Ectodermal cell (in vitro differentiated cells): ENCODE results near the gene CYSRT1.

Source experiments
- H3K27ac ChIP-seq: 2 replicates; pipeline ENCODE4 v1.7.0; 2013; ENCODE audit warnings: mild to moderate bottlenecking, low read depth, low read length; ENCODE audit not compliant: insufficient read depth, poor library complexity, severe bottlenecking
- H3K27me3 ChIP-seq: 2 replicates; pipeline ENCODE4 v1.7.0; 2013; ENCODE audit warnings: mild to moderate bottlenecking, low read length; ENCODE audit not compliant: insufficient read depth, control insufficient read depth, poor library complexity, severe bottlenecking
- H3K36me3 ChIP-seq: one replicate; pipeline ENCODE4 v1.7.0; 2013; ENCODE audit warnings: low read length; ENCODE audit not compliant: control insufficient read depth, insufficient read depth
- H3K4me1 ChIP-seq: one replicate; pipeline ENCODE4 v1.7.0; 2013; ENCODE audit warnings: low read length; ENCODE audit not compliant: control insufficient read depth, insufficient read depth
- H3K4me3 ChIP-seq: 2 replicates; pipeline ENCODE4 v1.7.0; 2013; ENCODE audit warnings: low read depth, low read length, control low read depth; ENCODE audit not compliant: insufficient read depth
- H3K9me3 ChIP-seq: 2 replicates; pipeline ENCODE4 v1.7.0; 2013; ENCODE audit warnings: mild to moderate bottlenecking, low read length, moderate library complexity; ENCODE audit not compliant: control insufficient read depth
- WGBS, 2 experiments: methylation state at CpG; one replicate each; pipeline ENCODE4 v1.1.7; 2013; ENCODE audit warnings: missing lambda C conversion rate in 2 of 2; 5-methylcytosine and 5-hydroxymethylcytosine counted together

CYSRT1 gene

DNA sequence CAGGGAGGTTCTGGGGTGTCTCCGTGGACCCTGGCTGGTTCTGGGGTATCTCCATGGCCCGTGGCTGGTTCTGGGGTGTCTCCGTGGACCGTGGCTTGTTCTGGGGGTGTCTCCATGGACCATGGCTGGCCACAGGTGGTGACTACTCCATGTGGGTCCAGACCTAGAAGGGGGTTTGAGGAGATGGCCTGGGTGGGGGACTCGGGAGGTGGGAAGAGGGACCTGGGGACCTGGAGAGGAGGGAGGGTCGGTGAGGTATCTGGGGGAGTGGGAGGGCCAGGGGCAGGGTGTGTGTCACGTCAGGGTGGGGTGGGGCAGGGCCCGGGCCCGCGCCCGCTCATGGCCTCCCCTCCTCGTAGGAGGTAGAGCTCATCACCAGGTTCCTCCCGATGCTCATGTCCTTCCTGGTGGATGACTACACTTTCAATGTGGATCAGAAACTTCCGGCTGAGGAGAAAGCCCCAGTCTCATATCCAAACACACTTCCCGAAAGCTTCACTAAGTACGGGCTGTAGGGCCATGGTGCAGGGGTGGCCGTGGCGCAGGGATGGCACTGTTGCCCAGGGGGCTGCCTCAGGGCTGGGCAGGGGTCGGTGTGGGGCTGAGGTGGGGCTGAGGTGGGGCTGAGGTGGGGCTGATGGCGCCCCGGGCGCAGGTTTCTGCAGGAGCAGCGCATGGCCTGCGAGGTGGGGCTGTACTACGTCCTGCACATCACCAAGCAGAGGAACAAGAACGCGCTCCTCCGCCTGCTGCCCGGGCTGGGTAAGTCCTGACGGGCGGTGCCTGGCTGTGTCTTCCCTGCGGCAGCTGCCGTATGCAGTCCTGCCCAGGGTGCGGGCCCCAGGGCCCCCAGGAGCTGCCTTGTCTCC is 41.8 kb downstream of the CYSRT1 start:
- H3K27me3 ChIP-seq: no peaks in the 10 kb centered on the region
- no peaks in the 10 kb centered on the region for H3K9me3 ChIP-seq
- H3K36me3 ChIP-seq: peaks cover 26% of the 10 kb centered on the region
- H3K27ac ChIP-seq: no peak overlapping the region
- no peaks in the 10 kb centered on the region for H3K4me1 ChIP-seq
- no peak overlapping the region for H3K4me3 ChIP-seq
- WGBS, 2 experiments: 90 to 91% methylated on average over 34 of the region's 34 CpGs

- Histone ChIP-seq H3K4me1 (no peaks in the 10 kb centered on the region), H3K36me3 (peaks cover 26% of the 10 kb centered on the region), H3K27me3 (no peaks in the 10 kb centered on the region), H3K4me3 (no peak overlapping the region), H3K9me3 (no peaks in the 10 kb centered on the region), H3K27ac (no peak overlapping the region)
- 94 to 96% methylated on average over 6 of the region's 6 CpGs for WGBS, 2 experiments
These were observed 43.0 kb downstream of the CYSRT1 start for GRCh38 chr9:137267933-137268355.

DNA sequence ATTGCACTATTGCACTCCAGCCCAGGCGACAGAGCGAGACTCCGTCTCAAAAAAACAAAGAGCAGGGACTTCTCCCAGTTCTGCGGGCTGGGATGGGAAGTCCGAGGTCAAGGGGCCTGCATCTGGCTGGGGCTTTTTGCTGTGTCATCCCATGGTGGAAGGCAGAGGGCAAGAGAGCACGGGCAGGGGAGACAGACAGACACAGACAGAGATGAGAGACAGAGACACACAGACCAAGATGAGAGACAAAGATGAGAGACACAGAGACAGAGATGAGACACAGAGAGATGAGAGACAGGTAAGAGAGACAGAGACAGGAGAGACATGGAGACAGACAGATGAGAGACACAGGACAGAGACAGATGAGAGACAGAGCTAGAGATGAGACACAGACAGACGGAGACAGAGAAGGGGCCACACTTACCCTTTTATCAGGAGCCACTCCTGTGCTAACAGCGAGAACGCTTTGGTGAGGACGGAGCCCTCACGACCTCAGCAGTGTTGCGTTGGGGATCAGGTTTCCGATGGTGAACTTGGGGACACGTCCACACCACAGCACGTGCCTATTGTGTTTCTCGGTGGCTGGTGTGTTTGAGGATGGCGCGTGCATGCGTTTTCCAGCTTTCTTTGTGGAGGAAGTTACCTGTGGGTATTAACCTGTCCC is 43.7 kb downstream of the CYSRT1 start:
- H3K27ac ChIP-seq: no peak overlapping the region
- peaks cover 26% of the 10 kb centered on the region for H3K36me3 ChIP-seq
- WGBS, 2 experiments: 91% methylated on average over 19 of the region's 19 CpGs

DNA sequence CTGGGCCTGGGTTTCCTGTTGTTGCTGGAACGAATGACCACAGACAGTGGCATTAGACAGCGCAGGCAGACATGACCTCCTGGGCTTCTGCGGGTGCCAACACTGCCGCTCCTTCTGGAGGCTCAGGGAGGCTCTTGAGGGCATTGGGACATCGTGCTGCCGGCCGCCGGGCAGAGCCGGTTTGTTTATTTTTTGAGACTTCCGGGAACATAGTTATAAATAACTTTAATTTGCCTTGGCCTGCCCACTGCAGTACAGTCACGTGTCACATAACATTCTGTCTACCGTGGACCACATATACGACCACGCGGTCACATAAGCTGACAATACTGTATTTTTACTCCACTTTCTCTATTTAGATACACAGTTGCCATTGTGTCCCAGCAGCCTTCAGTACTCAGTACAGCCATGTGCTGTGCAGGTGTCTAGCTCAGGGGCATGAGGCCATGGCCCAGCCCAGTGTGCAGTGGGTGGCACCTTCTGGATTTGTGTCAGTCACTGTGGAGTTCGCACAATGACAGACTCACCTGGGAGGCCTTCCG is 44.3 kb downstream of the CYSRT1 start:
- Histone ChIP-seq H3K4me3 (no peak overlapping the region), H3K36me3 (peaks cover 23% of the 10 kb centered on the region), H3K4me1 (no peaks in the 10 kb centered on the region), H3K9me3 (no peaks in the 10 kb centered on the region), H3K27ac (no peak overlapping the region), H3K27me3 (no peaks in the 10 kb centered on the region)
- 96 to 97% methylated on average over 17 of the region's 17 CpGs for WGBS, 2 experiments

More for the DNA sequence above, 43.7 kb downstream of the CYSRT1 start:
- Histone ChIP-seq H3K9me3 (no peaks in the 10 kb centered on the region), H3K4me1 (no peaks in the 10 kb centered on the region), H3K4me3 (no peak overlapping the region), H3K27me3 (no peaks in the 10 kb centered on the region)

GRCh38 chr9:137270929-137271695 is 46.1 kb downstream of the CYSRT1 start:
- no peaks in the 10 kb centered on the region for H3K27me3 ChIP-seq
- H3K4me1 ChIP-seq: peaks cover 7% of the 10 kb centered on the region
- WGBS, 2 experiments: 94 to 95% methylated on average over 32 of the region's 32 CpGs
- no peak overlapping the region for H3K27ac ChIP-seq
- H3K9me3 ChIP-seq: no peaks in the 10 kb centered on the region
- H3K4me3 ChIP-seq: no peak overlapping the region
- peaks cover 15% of the 10 kb centered on the region for H3K36me3 ChIP-seq

DNA sequence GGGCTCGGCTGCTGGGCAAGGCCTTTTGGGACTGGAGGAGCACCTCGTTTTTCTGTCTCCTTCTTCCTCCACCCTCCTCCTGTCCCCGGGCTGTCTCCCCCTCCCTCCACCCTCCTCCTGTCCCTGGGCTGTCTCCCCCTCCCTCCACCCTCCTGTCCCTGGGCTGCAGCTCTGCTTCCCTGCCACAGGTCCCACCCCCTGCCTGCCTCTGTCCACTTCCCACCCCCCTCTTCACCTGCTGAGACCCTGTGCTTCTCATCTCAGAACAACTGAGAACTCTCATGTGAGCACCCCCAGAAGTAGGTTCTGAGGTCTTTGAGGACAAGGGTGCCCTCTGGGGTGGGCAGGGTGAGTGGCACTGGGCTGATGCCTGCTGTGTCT is 46.7 kb downstream of the CYSRT1 start:
- Histone ChIP-seq H3K4me3 (no peak overlapping the region), H3K27ac (no peak overlapping the region), H3K27me3 (no peaks in the 10 kb centered on the region), H3K9me3 (no peaks in the 10 kb centered on the region), H3K4me1 (peaks cover 12% of the 10 kb centered on the region), H3K36me3 (peaks cover 11% of the 10 kb centered on the region)
- 74 to 79% methylated on average over 3 of the region's 3 CpGs for WGBS, 2 experiments

- no peaks in the 10 kb centered on the region for H3K9me3 ChIP-seq
- WGBS, 2 experiments: 91 to 92% methylated on average over 39 of the region's 39 CpGs
- peaks cover 2% of the 10 kb centered on the region for H3K27me3 ChIP-seq
- no peak overlapping the region for H3K4me3 ChIP-seq
- H3K4me1 ChIP-seq: peaks cover 20% of the 10 kb centered on the region
- H3K36me3 ChIP-seq: peaks cover 9% of the 10 kb centered on the region
- H3K27ac ChIP-seq: no peak overlapping the region
These were observed 47.5 kb downstream of the CYSRT1 start for GRCh38 chr9:137272241-137273094.

DNA sequence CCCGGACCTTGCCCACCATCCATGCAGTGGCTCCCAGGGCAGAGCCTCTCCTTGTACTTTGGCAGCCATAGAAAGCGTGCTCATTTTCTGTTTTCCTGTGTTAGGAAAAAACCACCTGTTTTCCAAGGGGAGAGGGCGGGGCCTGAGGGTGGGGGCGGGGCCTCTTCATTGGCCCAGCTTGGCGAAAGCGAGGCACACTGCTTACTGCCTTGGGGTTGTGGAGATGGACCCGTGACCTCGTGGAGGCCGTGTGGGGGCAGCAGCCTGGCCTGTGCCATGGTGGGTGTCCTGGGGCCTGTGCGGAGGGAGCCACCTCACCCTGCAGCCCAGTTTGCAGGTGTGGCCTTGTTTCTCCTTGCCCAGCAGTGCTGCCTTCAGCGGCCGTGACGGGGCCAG is 48.1 kb downstream of the CYSRT1 start:
- WGBS, 2 experiments: 87 to 90% methylated on average over 13 of the region's 13 CpGs
- Histone ChIP-seq H3K4me3 (no peak overlapping the region), H3K36me3 (peaks cover 7% of the 10 kb centered on the region), H3K27ac (no peak overlapping the region), H3K27me3 (peaks cover 9% of the 10 kb centered on the region), H3K4me1 (peaks cover 25% of the 10 kb centered on the region), H3K9me3 (no peaks in the 10 kb centered on the region)

DNA sequence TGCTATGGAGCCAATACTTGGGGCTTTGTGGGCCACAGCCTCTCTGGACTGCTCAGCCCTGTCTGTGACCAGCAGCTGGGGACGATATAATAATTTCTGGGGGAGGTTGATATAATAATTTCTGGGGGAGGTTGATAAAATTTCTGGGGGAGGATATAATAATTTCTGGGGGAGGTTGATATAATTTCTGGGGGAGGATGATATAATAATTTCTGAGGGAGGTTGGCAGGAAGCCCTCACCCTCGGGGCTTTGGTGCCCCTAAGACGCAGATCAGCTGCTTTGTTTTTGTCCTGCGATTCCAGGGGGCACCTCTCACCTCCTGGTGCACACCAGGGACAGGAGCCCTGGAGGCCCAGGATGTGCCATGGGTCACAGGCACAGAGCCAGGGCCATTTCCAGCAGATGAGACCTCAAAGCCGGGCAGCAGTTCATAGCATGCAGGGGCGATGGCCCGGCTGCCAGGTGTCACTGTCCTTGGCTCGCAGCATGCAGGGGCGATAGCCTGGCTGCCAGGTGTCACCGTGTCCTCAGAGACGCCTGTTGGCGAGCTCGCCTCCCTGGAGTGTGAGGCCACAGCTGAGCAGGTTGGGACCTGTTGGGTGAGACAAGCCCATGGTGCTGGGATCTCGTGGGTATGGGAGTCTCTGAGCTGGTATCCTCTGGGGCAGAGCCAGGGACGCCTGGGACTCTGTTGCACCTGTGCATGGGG is 48.8 kb downstream of the CYSRT1 start:
- 89% methylated on average over 15 of the region's 15 CpGs for WGBS, 2 experiments

More for the DNA sequence above, 48.8 kb downstream of the CYSRT1 start:
- Histone ChIP-seq H3K9me3 (no peaks in the 10 kb centered on the region), H3K4me3 (no peak overlapping the region), H3K4me1 (peaks cover 25% of the 10 kb centered on the region), H3K27me3 (peaks cover 15% of the 10 kb centered on the region), H3K27ac (no peak overlapping the region), H3K36me3 (peaks cover 2% of the 10 kb centered on the region)
